ENCODE data around the gene PRRG4. TPM values are rescaled to one million over a fixed set of nuclear protein-coding genes. Genes with fewer than 3 reads are reported as not detected.

PRRG4 gene
- total and polyA plus RNA-seq, 4 experiments from 2014 or later, result not detected

DNA sequence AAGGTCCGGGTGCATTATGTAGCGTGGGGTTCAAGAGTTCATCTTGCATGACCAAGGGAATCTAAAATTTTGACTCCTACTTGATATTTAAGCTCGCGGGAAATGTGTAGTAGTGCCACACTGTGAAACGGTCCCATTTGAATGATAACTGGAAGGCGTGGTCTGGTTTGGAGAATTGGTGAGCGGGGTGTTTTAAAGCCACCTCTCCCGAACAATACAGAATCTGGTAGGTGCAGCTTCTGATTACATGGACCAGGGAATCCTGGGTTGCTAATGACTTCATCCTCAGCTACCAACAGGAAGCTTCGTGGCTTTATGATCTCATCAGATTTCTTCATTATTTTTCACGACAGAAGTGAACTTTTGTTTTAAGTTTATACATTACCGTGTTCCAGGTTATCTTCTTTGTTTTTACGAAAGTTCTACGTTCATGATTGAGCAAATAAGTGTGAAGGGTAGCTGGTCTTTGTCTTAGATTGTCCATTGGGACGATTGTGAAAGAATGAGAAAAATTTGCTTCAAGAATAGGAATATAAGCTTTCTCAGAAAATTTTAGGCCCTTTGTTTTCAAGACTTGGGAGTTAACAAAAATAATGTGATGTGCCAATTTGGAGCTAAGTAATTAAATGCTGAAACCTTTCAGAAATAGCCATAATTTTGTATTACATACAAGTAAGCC is 64.6 kb downstream of the PRRG4 start:
- POLR2A ChIA-PET (ENCODE audit: partially characterized antibody), result no interaction called here
- peak overlapping the region; percentile 57 to 72 for H3K4me3 ChIP-seq (ENCODE audit: low read length in 2 of 2)

DNA sequence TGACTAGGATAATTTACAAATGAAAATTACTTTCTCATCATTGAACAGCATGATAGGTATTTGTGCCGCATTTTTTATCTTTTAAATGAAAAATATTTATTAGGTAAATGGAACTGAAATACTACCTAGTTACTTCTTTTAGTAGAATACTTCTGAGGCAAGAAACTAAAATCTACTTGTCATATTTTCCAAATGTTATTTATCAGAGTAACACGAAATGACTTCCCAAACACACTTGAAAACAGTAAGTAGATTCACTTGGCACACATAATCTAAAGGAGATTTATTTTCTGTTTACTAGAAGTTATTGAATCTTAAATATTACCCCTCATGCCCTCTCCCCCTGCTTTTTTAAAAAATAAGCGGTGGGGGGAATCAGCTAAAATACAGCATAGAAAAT is 65.2 kb downstream of the PRRG4 start:
- no peaks in the 10 kb centered on the region for H3K27me3 ChIP-seq (ENCODE audit: insufficient read depth, low read length)
- H3K4me1 Mint-ChIP-seq, result peaks cover 26 to 49% (median 31%) of the 10 kb centered on the region in 4 donors
- no peaks in the 10 kb centered on the region for H3K9me3 Mint-ChIP-seq
- no peaks in the 10 kb centered on the region for H3K27me3 Mint-ChIP-seq
- H3K27ac ChIP-seq (ENCODE audit: low read depth, low read length), result no peak overlapping the region
- H3K27ac Mint-ChIP-seq, result peak overlapping the region in 1 of 7 donors; percentile 88
- no peaks in the 10 kb centered on the region for H3K36me3 ChIP-seq (ENCODE audit: insufficient read depth, low read length)
- intact Hi-C loops (cut with micrococcal nuclease), result loop anchor here (5.0 kb wide), 1 partner anchor 1388 kb away; the partner anchor contains the start of genes ELP4 and IMMP1L
- peak overlapping the region in 4 of 8 donors; percentile 14 to 93 (median 42) for H3K4me3 Mint-ChIP-seq
- DNase-seq, result no peak
- no peaks in the 10 kb centered on the region for H3K9me3 ChIP-seq (ENCODE audit: control insufficient read depth in 1 of 2, low read length in 2 of 2)
- H3K36me3 Mint-ChIP-seq, result peaks cover 0 to 10% of the 10 kb centered on the region in 2 donors
- no peak overlapping the region for H3K4me3 ChIP-seq (ENCODE audit: low read length in 2 of 2)
- POLR2A ChIA-PET (ENCODE audit: partially characterized antibody), result no interaction called here
- H3K4me1 ChIP-seq (ENCODE audit: insufficient read depth, low read length), result peaks cover 21% of the 10 kb centered on the region
- CTCF ChIA-PET (ENCODE audit: partially characterized antibody), result interaction anchor here (0.7 to 1.2 kb wide), 3 partner anchors 11 to 171 kb away, joined by 3 to 4 read pairs (median 3); no protein-coding TSS in a partner anchor

More for the DNA sequence above, 64.6 kb downstream of the PRRG4 start:
- Mint-ChIP-seq H3K27ac (peak overlapping the region; percentile 57 to 94 (median 85)), H3K4me3 (peak overlapping the region; percentile 87 to 96 (median 94)), H3K27me3 (no peaks in the 10 kb centered on the region), H3K36me3 (peaks cover 0 to 10% of the 10 kb centered on the region in 2 donors), H3K9me3 (no peaks in the 10 kb centered on the region), H3K4me1 (peaks cover 22 to 43% (median 30%) of the 10 kb centered on the region in 4 donors)
- intact Hi-C loops (cut with micrococcal nuclease), result loop anchor here (5.0 kb wide), 1 partner anchor 1387 kb away; the partner anchor contains the start of genes ELP4 and IMMP1L
- DNase-seq, result peak; percentile 2 to 61 (median 6)
- no peaks in the 10 kb centered on the region for H3K36me3 ChIP-seq (ENCODE audit: insufficient read depth, low read length)
- peaks cover 20% of the 10 kb centered on the region for H3K4me1 ChIP-seq (ENCODE audit: insufficient read depth, low read length)
- CTCF ChIA-PET (ENCODE audit: partially characterized antibody), result interaction anchor here (0.7 to 1.8 kb wide), 6 partner anchors 10 to 881 kb away, joined by 3 to 5 read pairs (median 3); no protein-coding TSS in a partner anchor
- no peaks in the 10 kb centered on the region for H3K27me3 ChIP-seq (ENCODE audit: insufficient read depth, low read length)
- no peaks in the 10 kb centered on the region for H3K9me3 ChIP-seq (ENCODE audit: control insufficient read depth in 1 of 2, low read length in 2 of 2)
- peak overlapping the region; percentile 58 for H3K27ac ChIP-seq (ENCODE audit: low read depth, low read length)

DNA sequence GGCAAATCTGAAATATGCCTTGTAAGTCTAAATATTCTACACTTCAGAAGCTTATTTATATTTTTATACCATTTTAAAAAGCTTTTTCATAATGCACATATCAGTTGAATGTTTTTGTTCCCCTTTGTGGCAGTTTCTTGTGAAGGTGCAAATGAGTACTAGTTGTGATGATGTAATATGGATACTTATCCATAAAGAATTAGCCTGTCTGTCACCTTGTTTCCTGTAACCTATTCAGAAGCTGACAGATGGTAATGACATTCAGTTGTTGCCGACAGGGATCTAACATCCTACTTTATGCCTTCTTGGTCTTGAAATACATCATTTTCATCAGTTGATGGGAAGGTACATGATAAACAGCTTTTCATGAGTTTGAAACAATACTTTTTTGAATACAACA is 65.7 kb downstream of the PRRG4 start:
- intact Hi-C loops (cut with micrococcal nuclease), result no loop called here
- ChIA-PET CTCF (ENCODE audit: partially characterized antibody) (no interaction called here), POLR2A (ENCODE audit: partially characterized antibody) (no interaction called here)
- H3K9me3 Mint-ChIP-seq, result no peaks in the 10 kb centered on the region
- Histone ChIP-seq H3K27me3 (ENCODE audit: insufficient read depth, low read length) (no peaks in the 10 kb centered on the region), H3K4me1 (ENCODE audit: insufficient read depth, low read length) (peaks cover 21% of the 10 kb centered on the region), H3K36me3 (ENCODE audit: insufficient read depth, low read length) (no peaks in the 10 kb centered on the region), H3K27ac (ENCODE audit: low read depth, low read length) (no peak overlapping the region), H3K9me3 (ENCODE audit: control insufficient read depth in 1 of 2, low read length in 2 of 2) (no peaks in the 10 kb centered on the region), H3K4me3 (ENCODE audit: low read length in 2 of 2) (no peak overlapping the region)
- no peak for DNase-seq
- no peaks in the 10 kb centered on the region for H3K27me3 Mint-ChIP-seq
- peaks cover 0 to 10% of the 10 kb centered on the region in 2 donors for H3K36me3 Mint-ChIP-seq
- peak overlapping the region in 4 of 8 donors; percentile 14 to 50 (median 37) for H3K4me3 Mint-ChIP-seq
- H3K27ac Mint-ChIP-seq, result peak overlapping the region in 1 of 7 donors; percentile 22
- H3K4me1 Mint-ChIP-seq, result peaks cover 28 to 50% (median 32%) of the 10 kb centered on the region in 4 donors

DNA sequence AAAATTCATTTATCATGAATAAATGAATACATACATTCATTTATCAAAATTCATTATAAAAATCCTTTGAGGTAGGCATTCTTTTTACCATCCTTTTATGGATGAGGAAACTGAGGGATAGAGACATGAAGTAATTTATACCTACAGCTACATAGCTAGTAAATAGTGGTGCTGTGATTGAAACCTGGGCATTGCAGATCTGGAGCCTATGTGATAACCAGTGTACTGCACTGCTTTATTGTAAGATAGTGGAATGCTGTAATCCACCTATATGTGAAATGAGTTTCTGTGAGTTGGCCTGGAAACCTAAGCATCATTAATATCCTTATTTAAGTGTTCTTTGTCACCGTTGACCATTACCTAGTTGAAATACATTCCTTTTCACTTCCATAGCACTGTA is 67.4 kb downstream of the PRRG4 start:
- POLR2A ChIA-PET (ENCODE audit: partially characterized antibody), result no interaction called here
- H3K4me3 Mint-ChIP-seq, result no peak overlapping the region
- H3K9me3 ChIP-seq (ENCODE audit: control insufficient read depth in 1 of 2, low read length in 2 of 2), result no peaks in the 10 kb centered on the region
- H3K36me3 ChIP-seq (ENCODE audit: insufficient read depth, low read length), result no peaks in the 10 kb centered on the region
- peaks cover 0 to 7% of the 10 kb centered on the region in 2 donors for H3K36me3 Mint-ChIP-seq
- H3K9me3 Mint-ChIP-seq, result peaks cover 0 to 2% (median 0%) of the 10 kb centered on the region in 8 donors
- intact Hi-C loops (cut with micrococcal nuclease), result no loop called here
- H3K27me3 Mint-ChIP-seq, result no peaks in the 10 kb centered on the region
- no peak for DNase-seq
- no peak overlapping the region for H3K27ac ChIP-seq (ENCODE audit: low read depth, low read length)
- H3K4me3 ChIP-seq (ENCODE audit: low read length in 2 of 2), result no peak overlapping the region
- peaks cover 14% of the 10 kb centered on the region for H3K4me1 ChIP-seq (ENCODE audit: insufficient read depth, low read length)
- H3K27me3 ChIP-seq (ENCODE audit: insufficient read depth, low read length), result no peaks in the 10 kb centered on the region
- H3K4me1 Mint-ChIP-seq, result peaks cover 29 to 55% (median 34%) of the 10 kb centered on the region in 4 donors
- CTCF ChIA-PET (ENCODE audit: partially characterized antibody), result interaction anchor here (1.0 to 1.4 kb wide), 2 partner anchors 26 to 29 kb away, joined by 3 to 4 read pairs; no protein-coding TSS in a partner anchor
- peak overlapping the region in 1 of 7 donors; percentile 41 for H3K27ac Mint-ChIP-seq

DNA sequence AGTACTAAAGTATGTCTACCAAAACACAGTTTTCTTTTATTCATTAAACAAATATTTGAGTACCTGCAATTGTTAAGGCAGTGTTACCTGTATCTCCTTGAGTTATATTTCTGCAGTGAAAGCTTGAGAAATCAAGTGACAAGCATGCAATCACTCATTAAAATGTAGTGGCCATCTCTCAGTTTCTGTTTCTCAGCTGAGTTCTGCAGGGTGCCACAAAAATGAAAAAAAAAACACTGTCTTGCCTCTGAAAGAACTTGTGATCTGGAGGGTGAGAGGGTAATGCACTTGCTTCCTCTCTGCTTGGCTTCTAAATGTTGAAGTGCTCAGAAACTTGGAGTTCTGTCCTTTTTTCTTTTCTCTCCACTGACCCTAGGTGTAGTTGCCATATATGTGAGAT is 69.7 kb downstream of the PRRG4 start:
- Mint-ChIP-seq H3K4me1 (peaks cover 28 to 60% (median 30%) of the 10 kb centered on the region in 4 donors), H3K9me3 (peaks cover 0 to 2% (median 0%) of the 10 kb centered on the region in 8 donors), H3K27ac (peak overlapping the region in 1 of 7 donors; percentile 45), H3K4me3 (no peak overlapping the region), H3K36me3 (no peaks in the 10 kb centered on the region), H3K27me3 (no peaks in the 10 kb centered on the region)
- H3K27me3 ChIP-seq (ENCODE audit: insufficient read depth, low read length), result no peaks in the 10 kb centered on the region
- no peaks in the 10 kb centered on the region for H3K9me3 ChIP-seq (ENCODE audit: control insufficient read depth in 1 of 2, low read length in 2 of 2)
- ChIA-PET CTCF (ENCODE audit: partially characterized antibody) (interaction anchor here (1.0 kb wide), 1 partner anchor 14 kb away, joined by 3 read pairs; no protein-coding TSS in a partner anchor), POLR2A (ENCODE audit: partially characterized antibody) (no interaction called here)
- no peak overlapping the region for H3K4me3 ChIP-seq (ENCODE audit: low read length in 2 of 2)
- DNase-seq, result no peak
- H3K36me3 ChIP-seq (ENCODE audit: insufficient read depth, low read length), result no peaks in the 10 kb centered on the region
- no peak overlapping the region for H3K27ac ChIP-seq (ENCODE audit: low read depth, low read length)
- peaks cover 8% of the 10 kb centered on the region for H3K4me1 ChIP-seq (ENCODE audit: insufficient read depth, low read length)
- intact Hi-C loops (cut with micrococcal nuclease), result no loop called here

DNA sequence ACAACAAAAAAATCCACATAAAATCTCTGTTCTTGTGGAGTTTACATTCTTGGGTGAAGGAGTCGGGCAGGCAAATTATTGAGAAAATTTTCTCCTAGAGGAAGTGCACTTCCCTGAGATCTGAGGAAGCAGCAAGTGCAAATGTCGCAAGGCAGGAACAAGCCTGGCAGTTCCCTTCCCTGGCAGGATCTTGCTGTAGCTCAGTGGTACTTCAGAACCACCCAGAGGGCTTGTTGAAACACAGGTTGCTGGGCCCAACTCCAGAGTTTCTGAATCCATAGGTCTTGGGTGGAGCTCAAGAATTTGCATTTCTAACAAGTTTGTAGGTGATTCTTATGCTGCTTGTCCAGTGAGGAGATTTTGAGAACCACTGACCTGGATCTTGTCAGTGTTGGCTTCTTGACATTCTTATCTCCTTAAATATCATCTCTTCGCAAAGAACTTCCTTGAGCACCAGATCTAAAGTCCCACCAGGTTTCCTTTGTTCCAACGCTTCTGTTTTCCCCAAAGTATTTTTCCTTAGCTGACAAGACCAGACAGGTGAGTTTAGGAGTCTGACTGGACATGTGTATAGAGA is 72.5 kb downstream of the PRRG4 start:
- CTCF ChIA-PET (ENCODE audit: partially characterized antibody), result interaction anchor here (0.8 kb wide), 1 partner anchor 9 kb away, joined by 3 read pairs; no protein-coding TSS in a partner anchor
- DNase-seq, result no peak

DNA sequence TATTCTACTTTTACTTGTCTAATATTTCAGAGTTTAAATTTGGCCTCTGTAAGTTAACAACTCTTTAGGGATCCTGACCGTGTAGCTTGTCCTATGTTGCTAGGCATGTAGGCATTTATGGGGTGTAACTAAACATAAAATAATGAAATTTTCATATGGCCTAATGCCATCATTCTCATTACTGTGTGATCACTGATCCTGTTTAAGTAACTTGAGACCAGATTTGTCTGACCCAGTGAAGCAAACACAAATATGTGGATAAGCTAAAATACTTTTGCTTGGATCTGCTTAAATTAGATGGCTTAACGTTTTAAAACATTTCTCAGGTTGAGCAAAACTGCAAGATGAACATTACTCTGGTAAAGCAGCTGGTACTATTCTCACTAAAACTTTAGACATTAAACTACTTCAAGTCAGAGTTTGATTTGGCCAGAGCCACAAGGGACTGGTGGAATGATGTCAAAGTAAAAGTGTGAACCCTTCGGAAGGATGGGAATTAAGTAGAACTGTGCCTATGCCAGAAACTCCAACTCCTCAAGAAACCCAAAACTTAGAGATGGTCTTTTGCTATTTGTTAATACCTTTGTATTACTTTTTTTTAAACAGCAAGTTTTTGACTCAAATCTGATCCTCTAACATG is 75.4 kb downstream of the PRRG4 start:
- peaks cover 0 to 11% of the 10 kb centered on the region in 2 donors for H3K36me3 Mint-ChIP-seq

More for the DNA sequence above, 72.5 kb downstream of the PRRG4 start:
- intact Hi-C loops (cut with micrococcal nuclease), result no loop called here
- H3K9me3 ChIP-seq (ENCODE audit: control insufficient read depth in 1 of 2, low read length in 2 of 2), result no peaks in the 10 kb centered on the region
- H3K27ac ChIP-seq (ENCODE audit: low read depth, low read length), result no peak overlapping the region
- no peaks in the 10 kb centered on the region for H3K36me3 ChIP-seq (ENCODE audit: insufficient read depth, low read length)
- no peak overlapping the region for H3K4me3 Mint-ChIP-seq
- H3K36me3 Mint-ChIP-seq, result no peaks in the 10 kb centered on the region
- peaks cover 20 to 49% (median 22%) of the 10 kb centered on the region in 4 donors for H3K4me1 Mint-ChIP-seq
- H3K4me1 ChIP-seq (ENCODE audit: insufficient read depth, low read length), result peaks cover 4% of the 10 kb centered on the region
- no peak overlapping the region for H3K27ac Mint-ChIP-seq
- POLR2A ChIA-PET (ENCODE audit: partially characterized antibody), result no interaction called here
- no peak overlapping the region for H3K4me3 ChIP-seq (ENCODE audit: low read length in 2 of 2)
- H3K9me3 Mint-ChIP-seq, result peaks cover 0 to 2% (median 0%) of the 10 kb centered on the region in 8 donors
- no peaks in the 10 kb centered on the region for H3K27me3 Mint-ChIP-seq
- H3K27me3 ChIP-seq (ENCODE audit: insufficient read depth, low read length), result no peaks in the 10 kb centered on the region

More for the DNA sequence above, 75.4 kb downstream of the PRRG4 start:
- H3K9me3 Mint-ChIP-seq, result peaks cover 0 to 2% (median 0%) of the 10 kb centered on the region in 8 donors
- no peak overlapping the region for H3K4me3 Mint-ChIP-seq
- Histone ChIP-seq H3K4me1 (ENCODE audit: insufficient read depth, low read length) (no peaks in the 10 kb centered on the region), H3K27ac (ENCODE audit: low read depth, low read length) (no peak overlapping the region), H3K36me3 (ENCODE audit: insufficient read depth, low read length) (no peaks in the 10 kb centered on the region), H3K4me3 (ENCODE audit: low read length in 2 of 2) (no peak overlapping the region), H3K27me3 (ENCODE audit: insufficient read depth, low read length) (no peaks in the 10 kb centered on the region), H3K9me3 (ENCODE audit: control insufficient read depth in 1 of 2, low read length in 2 of 2) (no peaks in the 10 kb centered on the region)
- intact Hi-C loops (cut with micrococcal nuclease), result no loop called here
- H3K27me3 Mint-ChIP-seq, result no peaks in the 10 kb centered on the region
- no peak overlapping the region for H3K27ac Mint-ChIP-seq
- no peak for DNase-seq
- H3K4me1 Mint-ChIP-seq, result peaks cover 11 to 29% (median 14%) of the 10 kb centered on the region in 4 donors
- ChIA-PET POLR2A (ENCODE audit: partially characterized antibody) (no interaction called here), CTCF (ENCODE audit: partially characterized antibody) (no interaction called here)

Data from CD4-positive, alpha-beta memory T cell (primary cell).